Ishikawa (cell line): ENCODE measurements around the gene OR2A2.
A peak's percentile ranks its signal among the peaks of the same experiment; 100 is the strongest.

Experiments used
- CEBPB ChIP-seq: IDR thresholded peaks from 2 replicates; pipeline ENCODE4 v1.6.1; 2012
- CREB1 ChIP-seq: IDR thresholded peaks from 2 replicates; pipeline ENCODE4 v1.6.1; 2012; ENCODE audit warnings: low read depth
- EGR1 ChIP-seq: IDR thresholded peaks from 2 replicates; pipeline ENCODE4 v1.6.1; 2012
- EP300 ChIP-seq: IDR thresholded peaks from 2 replicates; pipeline ENCODE4 v1.6.1; 2012; ENCODE audit warnings: borderline replicate concordance
- FOXM1 ChIP-seq: IDR thresholded peaks from 2 replicates; pipeline ENCODE4 v1.6.1; 2012; ENCODE audit warnings: low read depth, borderline replicate concordance
- MAX ChIP-seq: IDR thresholded peaks from 2 replicates; pipeline ENCODE4 v1.6.1; 2012
- NFIC ChIP-seq: IDR thresholded peaks from 2 replicates; pipeline ENCODE4 v1.6.1; 2012
- RAD21 ChIP-seq: IDR thresholded peaks from 2 replicates; pipeline ENCODE4 v1.6.1; 2012; ENCODE audit warnings: low read depth
- REST ChIP-seq: IDR thresholded peaks from 2 replicates; pipeline ENCODE4 v1.6.1; 2012; ENCODE audit warnings: low read depth, mild to moderate bottlenecking
- TAF1 ChIP-seq: IDR thresholded peaks from 2 replicates; pipeline ENCODE4 v1.6.1; 2012; ENCODE audit warnings: low read depth, mild to moderate bottlenecking
- TCF12 ChIP-seq: IDR thresholded peaks from 2 replicates; pipeline ENCODE4 v1.6.1; 2012; ENCODE audit warnings: low read depth
- TEAD4 ChIP-seq: IDR thresholded peaks from 2 replicates; pipeline ENCODE4 v1.6.1; 2012
- USF1 ChIP-seq: IDR thresholded peaks from 2 replicates; pipeline ENCODE4 v1.6.1; 2012
- YY1 ChIP-seq: IDR thresholded peaks from 2 replicates; pipeline ENCODE4 v1.6.1; 2012; ENCODE audit warnings: low read depth
- ZBTB7A ChIP-seq: IDR thresholded peaks from 2 replicates; pipeline ENCODE4 v1.6.1; 2012; ENCODE audit warnings: low read depth

Gene OR2A2

GRCh38 chr7:144109283-144109682 lies at the start of gene OR2A2:
Gene OR2A2 (plus strand): TSS chr7:144109583. CDS start chr7:144109583, 0 bp downstream.
- TF ChIP-seq USF1, result no peak

- TF ChIP-seq RAD21 (peak; percentile 16; the same call in 1 of the 2 replicates), TEAD4 (no peak), NFIC (no peak), FOXM1 (no peak), TAF1 (no peak)
These were observed 45.7 kb upstream of the OR2A2 start for GRCh38 chr7:144063710-144064109.

- no peak for TF ChIP-seq TAF1
- no peak for TF ChIP-seq TCF12
- TF ChIP-seq TEAD4, result no peak
- TF ChIP-seq ZBTB7A, result no peak
- TF ChIP-seq CEBPB, result no peak
- no peak for TF ChIP-seq YY1
- no peak for TF ChIP-seq MAX
- no peak for TF ChIP-seq REST
- no peak for TF ChIP-seq EGR1
- no peak for TF ChIP-seq CREB1
- TF ChIP-seq EP300, result no peak
- TF ChIP-seq RAD21, result no peak
These were observed 39.9 kb upstream of the OR2A2 start, which contains the start of gene OR2A25 for GRCh38 chr7:144069511-144069910. Gene OR2A25 (plus strand): TSS chr7:144069811. CDS start chr7:144074220, 4,409 bp downstream.

- no peak for TF ChIP-seq TEAD4
- no peak for TF ChIP-seq EP300
- no peak for TF ChIP-seq MAX
- TF ChIP-seq EGR1, result no peak
- no peak for TF ChIP-seq CEBPB
- no peak for TF ChIP-seq FOXM1
- TF ChIP-seq TAF1, result no peak
- no peak for TF ChIP-seq CREB1
- TF ChIP-seq REST, result no peak
- no peak for TF ChIP-seq TCF12
- no peak for TF ChIP-seq ZBTB7A
- no peak for TF ChIP-seq NFIC
- no peak for TF ChIP-seq RAD21
- TF ChIP-seq YY1, result no peak
- TF ChIP-seq USF1, result no peak
These were observed 39.4 kb upstream of the OR2A2 start for GRCh38 chr7:144069953-144070352.

- TF ChIP-seq TAF1, result no peak
- no peak for TF ChIP-seq MAX
- TF ChIP-seq ZBTB7A, result no peak
- TF ChIP-seq FOXM1, result no peak
- TF ChIP-seq TCF12, result no peak
- TF ChIP-seq TEAD4, result no peak
- TF ChIP-seq NFIC, result no peak
- no peak for TF ChIP-seq CREB1
- no peak for TF ChIP-seq CEBPB
- no peak for TF ChIP-seq USF1
- TF ChIP-seq RAD21, result no peak
- no peak for TF ChIP-seq EP300
- TF ChIP-seq EGR1, result no peak
- TF ChIP-seq REST, result no peak
- TF ChIP-seq YY1, result no peak
These were observed 35.0 kb upstream of the OR2A2 start for GRCh38 chr7:144074374-144074773.
